Natural killer cell (primary cell): Measurements from ENCODE around the gene TANGO2. TPM values are rescaled to one million over a fixed set of nuclear protein-coding genes. Genes with fewer than 3 reads are reported as not detected.

Source experiments
- ATAC-seq, 3 donors: fragments of 150-1000 bp in 2 of 3; fragments of 200-7000 bp in 1 of 3; cut with Tn5 transposase; 1 replicate in 1 of 3; 2 replicates in 2 of 3; pipeline ENCODE4 v1.10.0; 2021; ENCODE audit warnings: mild to moderate bottlenecking in 2 of 3, moderate library complexity in 2 of 3
- DNase-seq, 2 donors: peaks; one replicate each; pipeline versions ENCODE4 v3.0.0 to v3.0.0-alpha.2; 2013 to 2021; ENCODE audit warnings: mixed read lengths in 1 of 2
- H3K27ac ChIP-seq: one replicate; pipeline ENCODE4 v1.5.1; 2013; ENCODE audit warnings: mild to moderate bottlenecking, low read length
- H3K27me3 ChIP-seq: one replicate; pipeline ENCODE4 v1.6.1; 2013; ENCODE audit warnings: low read length; ENCODE audit not compliant: control insufficient read depth, insufficient read depth
- H3K36me3 ChIP-seq: one replicate; pipeline ENCODE4 v1.6.1; 2013; ENCODE audit warnings: low read length; ENCODE audit not compliant: control insufficient read depth, insufficient read depth
- H3K4me1 ChIP-seq: one replicate; pipeline ENCODE4 v1.6.1; 2013; ENCODE audit warnings: low read length; ENCODE audit not compliant: control insufficient read depth, insufficient read depth
- H3K4me3 ChIP-seq: one replicate; pipeline ENCODE4 v1.5.1; 2013; ENCODE audit warnings: low read length
- H3K9me3 ChIP-seq: one replicate; pipeline ENCODE4 v1.6.1; 2013; ENCODE audit warnings: low read length; ENCODE audit not compliant: control insufficient read depth, insufficient read depth
- H3K27ac Mint-ChIP-seq, 2 donors: one replicate each; pipeline ENCODE4 v1.8.0; 2022; ENCODE audit warnings: mild to moderate bottlenecking in 2 of 2, mixed read lengths in 2 of 2, moderate library complexity in 1 of 2
- H3K27me3 Mint-ChIP-seq, 2 donors: one replicate each; pipeline ENCODE4 v1.8.0; 2022; ENCODE audit warnings: low read depth in 2 of 2, mixed read lengths in 2 of 2
- H3K36me3 Mint-ChIP-seq: one replicate; pipeline ENCODE4 v1.8.0; 2022; ENCODE audit warnings: mixed read lengths
- H3K4me1 Mint-ChIP-seq, 2 donors: one replicate each; pipeline ENCODE4 v1.8.0; 2022; ENCODE audit warnings: mixed read lengths in 2 of 2
- H3K4me3 Mint-ChIP-seq: one replicate; pipeline ENCODE4 v1.8.0; 2022; ENCODE audit warnings: mild to moderate bottlenecking, moderate library complexity, mixed read lengths
- H3K9me3 Mint-ChIP-seq, 2 donors: one replicate each; pipeline ENCODE4 v1.8.0; 2022; ENCODE audit warnings: mixed read lengths in 2 of 2
- WGBS: methylation state at CpG from one replicate; pipeline ENCODE4 v1.1.7; 2013; ENCODE audit warnings: missing lambda C conversion rate; ENCODE audit not compliant: insufficient coverage; 5-methylcytosine and 5-hydroxymethylcytosine counted together
- intact Hi-C: fragments of 100-400 bp; cut with micrococcal nuclease; formaldehyde crosslinking; loops from one replicate; pipeline ENCODE4 v1.14.2; 2022
- total RNA-seq, 4 donors: library from RNA; stranded (reverse); fragments of 120-200 nt in 1 of 4; gene quantifications; one replicate each; pipeline versions ENCODE4 v1.2.3 to v1.2.4, GENCODE V29; 2013 to 2022
- TF ChIP-seq, protein P1 (sequence below): fragments of 200-600 bp; IDR thresholded peaks from one replicate; pipeline ENCODE4 v1.8.0; 2022; ENCODE audit warnings: antibody characterized with exemption

TANGO2 gene
- total RNA-seq, 3 donors from 2014 or later (not counting 1 experiment from before 2014, with no cell fraction given), result 33.3 to 53.0 (median 46.2) TPM

DNA sequence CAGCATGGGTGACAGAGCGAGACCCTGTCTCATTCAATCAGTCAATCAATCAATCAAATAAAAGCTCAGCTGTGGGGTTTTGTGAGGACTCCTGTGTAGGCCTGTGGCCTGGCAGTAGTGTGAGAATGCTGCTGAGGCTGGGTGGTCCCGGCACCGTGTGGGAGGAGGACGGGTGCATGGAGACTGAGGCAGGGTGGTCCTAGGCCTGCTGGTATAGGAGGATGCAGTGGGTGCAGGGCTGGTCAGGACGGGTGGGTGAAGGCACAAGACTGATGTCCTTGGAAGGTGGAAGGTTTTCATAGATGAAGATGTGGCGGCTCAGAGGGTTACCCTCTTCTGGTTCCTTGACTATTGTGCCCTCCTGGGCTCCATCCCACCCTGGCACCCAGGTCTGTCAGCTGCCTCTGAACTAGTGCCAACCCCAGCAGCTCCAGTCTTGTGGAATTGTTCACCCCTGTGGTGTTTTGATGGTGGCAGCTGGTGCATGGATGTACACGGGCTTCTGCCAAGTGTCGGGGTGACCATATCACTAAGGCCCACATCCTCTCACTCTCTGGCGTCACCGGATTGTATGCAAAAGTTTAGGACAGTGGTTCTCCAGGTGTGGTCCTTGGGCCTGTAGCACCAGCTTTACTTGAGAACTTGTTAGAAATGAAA, 23.7 kb downstream of the TANGO2 start:
- no peak for ATAC-seq
- H3K9me3 ChIP-seq, result no peaks in the 10 kb centered on the region
- no peaks in the 10 kb centered on the region for H3K9me3 Mint-ChIP-seq
- H3K4me3 ChIP-seq, result no peak overlapping the region
- H3K4me1 Mint-ChIP-seq, result peaks cover 0 to 9% of the 10 kb centered on the region in 2 donors
- no peak overlapping the region for H3K4me3 Mint-ChIP-seq
- 96% methylated on average over 9 of the region's 10 CpGs for WGBS
- no peaks in the 10 kb centered on the region for H3K36me3 Mint-ChIP-seq
- H3K27ac Mint-ChIP-seq, result peak overlapping the region in 1 of 2 donors; percentile 47
- no peaks in the 10 kb centered on the region for H3K27me3 Mint-ChIP-seq
- intact Hi-C loops, result no loop called here
- no peak for DNase-seq
- H3K27ac ChIP-seq, result no peak overlapping the region
- H3K27me3 ChIP-seq, result no peaks in the 10 kb centered on the region
- H3K36me3 ChIP-seq, result peaks cover 36% of the 10 kb centered on the region
- TF ChIP-seq, protein P1, sequence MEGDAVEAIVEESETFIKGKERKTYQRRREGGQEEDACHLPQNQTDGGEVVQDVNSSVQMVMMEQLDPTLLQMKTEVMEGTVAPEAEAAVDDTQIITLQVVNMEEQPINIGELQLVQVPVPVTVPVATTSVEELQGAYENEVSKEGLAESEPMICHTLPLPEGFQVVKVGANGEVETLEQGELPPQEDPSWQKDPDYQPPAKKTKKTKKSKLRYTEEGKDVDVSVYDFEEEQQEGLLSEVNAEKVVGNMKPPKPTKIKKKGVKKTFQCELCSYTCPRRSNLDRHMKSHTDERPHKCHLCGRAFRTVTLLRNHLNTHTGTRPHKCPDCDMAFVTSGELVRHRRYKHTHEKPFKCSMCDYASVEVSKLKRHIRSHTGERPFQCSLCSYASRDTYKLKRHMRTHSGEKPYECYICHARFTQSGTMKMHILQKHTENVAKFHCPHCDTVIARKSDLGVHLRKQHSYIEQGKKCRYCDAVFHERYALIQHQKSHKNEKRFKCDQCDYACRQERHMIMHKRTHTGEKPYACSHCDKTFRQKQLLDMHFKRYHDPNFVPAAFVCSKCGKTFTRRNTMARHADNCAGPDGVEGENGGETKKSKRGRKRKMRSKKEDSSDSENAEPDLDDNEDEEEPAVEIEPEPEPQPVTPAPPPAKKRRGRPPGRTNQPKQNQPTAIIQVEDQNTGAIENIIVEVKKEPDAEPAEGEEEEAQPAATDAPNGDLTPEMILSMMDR, result no peak
- no peaks in the 10 kb centered on the region for H3K4me1 ChIP-seq

DNA sequence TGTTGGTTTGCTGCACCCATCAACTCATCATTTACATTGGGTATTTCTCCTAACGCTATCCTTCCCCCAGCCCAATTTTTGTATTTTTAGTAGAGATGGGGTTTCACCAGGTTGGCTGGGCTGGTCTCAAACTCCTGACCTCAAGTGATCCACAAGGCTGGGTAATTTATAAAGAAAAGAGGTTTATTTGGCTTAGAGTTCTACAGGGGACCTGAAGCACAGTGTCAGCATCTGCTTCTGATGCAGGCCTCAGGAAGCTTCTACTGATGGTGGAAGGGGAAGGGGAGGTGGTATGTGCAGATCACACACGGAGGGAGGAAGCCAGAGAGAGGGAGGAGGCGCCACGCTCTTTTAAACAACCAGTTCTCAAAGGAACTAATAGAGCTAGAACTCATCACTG, 25.8 kb downstream of the TANGO2 start:
- Mint-ChIP-seq H3K36me3 (no peaks in the 10 kb centered on the region), H3K9me3 (no peaks in the 10 kb centered on the region), H3K4me1 (peaks cover 0 to 9% of the 10 kb centered on the region in 2 donors), H3K27me3 (no peaks in the 10 kb centered on the region), H3K27ac (no peak overlapping the region), H3K4me3 (no peak overlapping the region)
- intact Hi-C loops, result no loop called here
- Histone ChIP-seq H3K36me3 (peaks cover 31% of the 10 kb centered on the region), H3K27ac (no peak overlapping the region), H3K27me3 (no peaks in the 10 kb centered on the region), H3K4me1 (no peaks in the 10 kb centered on the region), H3K9me3 (no peaks in the 10 kb centered on the region), H3K4me3 (no peak overlapping the region)
- TF ChIP-seq, protein P1, result no peak
- no peak for DNase-seq
- no peak for ATAC-seq
- WGBS, result 89% methylated on average over 1 of the region's 4 CpGs

DNA sequence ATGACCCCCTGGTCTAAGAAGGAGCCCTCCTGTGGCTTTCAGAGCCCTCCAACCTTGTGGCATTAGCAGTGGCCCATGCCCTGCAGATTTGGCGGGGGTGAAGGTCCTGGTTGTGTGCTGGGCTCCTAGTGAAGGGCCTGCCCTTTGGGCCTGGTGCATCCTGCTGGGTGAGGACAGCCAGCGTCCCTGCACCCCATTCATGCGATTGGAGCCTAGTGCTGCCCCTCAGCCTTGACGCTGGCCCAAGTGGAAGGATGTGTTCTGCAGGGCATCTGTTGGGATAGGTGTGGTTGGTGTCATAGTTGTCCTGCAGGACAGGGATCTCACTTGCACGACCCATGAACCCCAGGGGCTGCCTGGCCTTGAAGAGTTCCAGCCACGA, 31.0 kb downstream of the TANGO2 start:
- Mint-ChIP-seq H3K27ac (no peak overlapping the region), H3K36me3 (no peaks in the 10 kb centered on the region)

More for the DNA sequence above, 31.0 kb downstream of the TANGO2 start:
- ATAC-seq, result no peak
- Histone ChIP-seq H3K27me3 (no peaks in the 10 kb centered on the region), H3K4me3 (no peak overlapping the region), H3K36me3 (peaks cover 38% of the 10 kb centered on the region), H3K4me1 (no peaks in the 10 kb centered on the region), H3K9me3 (no peaks in the 10 kb centered on the region), H3K27ac (no peak overlapping the region)
- TF ChIP-seq, protein P1, result no peak
- DNase-seq, result no peak
- H3K4me1 Mint-ChIP-seq, result peaks cover 0 to 6% of the 10 kb centered on the region in 2 donors
- no peak overlapping the region for H3K4me3 Mint-ChIP-seq
- H3K27me3 Mint-ChIP-seq, result no peaks in the 10 kb centered on the region
- no peaks in the 10 kb centered on the region for H3K9me3 Mint-ChIP-seq
- intact Hi-C loops, result no loop called here
- WGBS, result 95% methylated on average over 6 of the region's 6 CpGs
